Right kidney (tissue), 1 donor: ENCODE data around the gene ERP29.
"Not testable (repeated sequence)": the region's sequence is repeated elsewhere in the genome, so short reads cannot be mapped to it uniquely, and the experiment has no call there.

Source experiments
- DNase-seq: peaks from one replicate; pipeline ENCODE4 v3.0.0-alpha.2; 2016

ERP29 gene

GRCh38 chr12:112031472-112031871, 18.2 kb downstream of the ERP29 start:
- DNase-seq: no peak

DNA sequence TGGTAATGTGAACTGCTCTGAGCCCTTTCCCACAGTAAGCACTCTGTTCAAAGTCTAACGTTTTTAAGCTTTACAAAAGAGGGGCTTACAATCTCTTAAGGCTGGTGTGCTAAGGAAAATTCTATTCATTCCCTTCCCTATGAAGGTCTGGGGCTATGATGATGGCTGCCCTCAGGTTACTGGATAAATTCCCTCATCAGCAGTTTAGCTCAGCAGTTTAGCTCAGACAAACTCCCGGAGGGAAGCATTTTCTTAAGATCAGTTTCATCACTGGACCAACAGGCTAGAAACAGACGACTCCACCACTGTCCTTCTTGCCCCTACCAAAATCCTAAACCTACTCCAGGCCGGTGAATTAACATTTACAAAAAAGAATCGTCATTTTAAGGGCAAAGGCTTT, 19.1 kb downstream of the ERP29 start:
- DNase-seq: no peak

- no peak for DNase-seq
Observed at GRCh38 chr12:112035219-112035785, 22.1 kb downstream of the ERP29 start.

GRCh38 chr12:112036614-112037013, 23.4 kb downstream of the ERP29 start:
- not testable (repeated sequence) for DNase-seq

DNA sequence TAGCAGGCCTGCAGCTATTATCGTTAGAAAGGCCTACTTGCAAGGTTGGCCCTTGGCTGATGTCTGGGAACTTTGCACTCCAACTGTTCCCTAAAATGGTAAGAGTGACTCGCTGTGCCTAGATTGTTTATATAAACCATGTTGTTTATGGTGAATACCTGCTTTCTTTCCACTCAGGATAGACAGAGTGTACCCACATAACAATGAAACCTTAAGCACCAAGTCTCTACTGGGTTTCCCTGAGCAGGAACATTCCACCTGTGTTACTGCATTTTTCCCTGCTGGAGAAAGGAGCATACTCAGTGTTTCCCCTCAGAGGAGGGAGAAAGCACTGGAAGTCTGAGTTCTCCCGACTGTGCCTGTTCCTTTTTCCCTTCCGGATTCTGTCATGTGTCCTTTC, 32.8 kb downstream of the ERP29 start:
- no peak for DNase-seq

- DNase-seq: no peak
Observed at GRCh38 chr12:112049351-112049750, 36.1 kb downstream of the ERP29 start.

GRCh38 chr12:112061137-112061536, 47.9 kb downstream of the ERP29 start:
- no peak for DNase-seq

DNA sequence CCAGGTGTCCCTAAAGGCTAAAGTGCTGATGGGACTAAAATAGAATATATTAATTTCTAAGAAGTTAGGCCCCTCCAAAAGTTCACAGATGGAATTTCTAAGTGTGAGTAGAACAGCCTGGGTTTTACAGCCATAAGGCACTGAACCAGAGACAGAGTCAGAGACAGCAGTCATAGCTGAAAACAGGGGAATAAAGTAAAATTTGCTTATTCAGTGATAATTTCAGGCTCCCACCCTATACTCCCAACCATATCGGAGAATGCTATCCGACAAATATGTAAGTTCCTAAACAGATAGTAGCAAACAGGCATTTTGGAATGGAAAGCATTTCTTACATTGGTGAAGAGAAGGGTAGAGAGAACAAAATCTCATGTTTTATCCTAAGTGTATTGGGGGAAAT, 50.0 kb downstream of the ERP29 start:
- no peak for DNase-seq

- DNase-seq: no peak
Observed at GRCh38 chr12:112066566-112066965, 53.3 kb downstream of the ERP29 start.
